Ecto neural progenitor cell (in vitro differentiated cells): Measurements from ENCODE around the gene CHPT1.

ENCODE experiments used
- DNase-seq: peaks from one replicate; pipeline ENCODE4 v3.0.0-alpha.2; 2018; ENCODE audit warnings: low spot score

The CHPT1 gene

GRCh38 chr12:101763246-101763931 lies 65.9 kb downstream of the CHPT1 start:
- DNase-seq: no peak

GRCh38 chr12:101764051-101764792 lies 66.8 kb downstream of the CHPT1 start:
- no peak for DNase-seq

GRCh38 chr12:101767537-101767936 lies 70.1 kb downstream of the CHPT1 start:
- no peak for DNase-seq

- no peak for DNase-seq
These were observed 71.3 kb downstream of the CHPT1 start for GRCh38 chr12:101768781-101769180.

- DNase-seq: no peak
These were observed 72.4 kb downstream of the CHPT1 start for GRCh38 chr12:101769865-101770264.

- DNase-seq: no peak
These were observed 74.8 kb downstream of the CHPT1 start for GRCh38 chr12:101772012-101772775.

GRCh38 chr12:101773650-101774162 lies 76.3 kb downstream of the CHPT1 start:
- peak; percentile 60 for DNase-seq

GRCh38 chr12:101775816-101776215 lies 78.4 kb downstream of the CHPT1 start:
- no peak for DNase-seq

GRCh38 chr12:101777485-101777884 lies 80.0 kb downstream of the CHPT1 start:
- DNase-seq: no peak

- DNase-seq: no peak
These were observed 80.5 kb downstream of the CHPT1 start for GRCh38 chr12:101777978-101778377.
